Measurements from ENCODE around the gene MXRA7.

MXRA7 gene

GRCh38 chr17:76695059-76695831, 15.5 kb downstream of the MXRA7 start:
- no peak for DNase-seq

GRCh38 chr17:76691379-76692191, 19.2 kb downstream of the MXRA7 start:
- DNase-seq, result no peak

- DNase-seq, result no peak
These were observed 20.0 kb downstream of the MXRA7 start for GRCh38 chr17:76690596-76691280.

GRCh38 chr17:76689859-76690258, 20.9 kb downstream of the MXRA7 start:
- DNase-seq, result no peak

- DNase-seq, result no peak
These were observed 22.6 kb downstream of the MXRA7 start for GRCh38 chr17:76688165-76688622.

- DNase-seq, result no peak
These were observed 23.2 kb downstream of the MXRA7 start for GRCh38 chr17:76687298-76688164.

GRCh38 chr17:76686538-76687297, 24.0 kb downstream of the MXRA7 start:
- DNase-seq, result no peak

GRCh38 chr17:76685846-76686245, 24.9 kb downstream of the MXRA7 start:
- no peak for DNase-seq

GRCh38 chr17:76685366-76685765, 25.4 kb downstream of the MXRA7 start:
- no peak for DNase-seq

- no peak for DNase-seq
These were observed 26.0 kb downstream of the MXRA7 start for GRCh38 chr17:76684756-76685155.

GRCh38 chr17:76683921-76684745, 26.6 kb downstream of the MXRA7 start:
- no peak for DNase-seq

GRCh38 chr17:76683011-76683755, 27.6 kb downstream of the MXRA7 start:
- no peak for DNase-seq

GRCh38 chr17:76682296-76682695, 28.5 kb downstream of the MXRA7 start:
- no peak for DNase-seq

GRCh38 chr17:76681222-76682137, 29.3 kb downstream of the MXRA7 start:
- DNase-seq, result peak; percentile 49 to 50

GRCh38 chr17:76679239-76679638, 31.5 kb downstream of the MXRA7 start:
- DNase-seq, result no peak

GRCh38 chr17:76678330-76678729, 32.4 kb downstream of the MXRA7 start:
- DNase-seq, result no peak

GRCh38 chr17:76677406-76677805, 33.4 kb downstream of the MXRA7 start:
- DNase-seq, result no peak

GRCh38 chr17:76676629-76677028, 34.1 kb downstream of the MXRA7 start:
- DNase-seq, result no peak

- no peak for DNase-seq
These were observed 35.1 kb downstream of the MXRA7 start for GRCh38 chr17:76675648-76676047.
